Measurements from ENCODE around the gene DICER1. TPM values are rescaled to one million over a fixed set of nuclear protein-coding genes. Genes with fewer than 3 reads are reported as not detected.
A peak's percentile ranks its signal among the peaks of the same experiment; 100 is the strongest.

Gene DICER1
- total and polyA plus RNA-seq, 9 of the 15 experiments (the other 6 are each of a cell fraction or from before 2014, with no cell fraction given): 2.5 to 23.2 (median 12.4) TPM

GRCh38 chr14:95157327-95158189 lies at the start of gene DICER1 (continued):
- TF ChIP-seq NR2C1 (IDR thresholded peaks at IDR 0.05) (no peak), NR2C1 (tag; IDR thresholded peaks at IDR 0.05) (0 out of 2 replicates have a peak, but pooled peaks have one; percentile 17), ZFX (CRISPR knock-in tag; IDR thresholded peaks at IDR 0.05) (peak; percentile 97), CHD2 (IDR thresholded peaks at IDR 0.05; ENCODE audit: low read depth, low read length) (0 out of 2 replicates have a peak, but pooled peaks have one; percentile 28), HDAC3 (IDR thresholded peaks at IDR 0.05; ENCODE audit: borderline replicate concordance, partially characterized antibody) (peak; percentile 99), NFYB (IDR thresholded peaks at IDR 0.05; ENCODE audit: extremely low read depth, insufficient read length) (peak; percentile 51), POLR2A (conservative IDR thresholded peaks at IDR 0.05) (peak; percentile 68), PTBP1 (IDR thresholded peaks at IDR 0.05; ENCODE audit: low read depth, low read length) (peak; percentile 84; the same call in 1 of the 2 replicates), PHF21A (IDR thresholded peaks at IDR 0.05; ENCODE audit: borderline replicate concordance, low read depth) (no peak), MAZ (CRISPR knock-in tag; conservative IDR thresholded peaks at IDR 0.05 in 1 of 2, IDR thresholded peaks at IDR 0.05 in 1 of 2) (peak; percentile 97 to 98)
- TF ChIP-seq, protein P1, sequence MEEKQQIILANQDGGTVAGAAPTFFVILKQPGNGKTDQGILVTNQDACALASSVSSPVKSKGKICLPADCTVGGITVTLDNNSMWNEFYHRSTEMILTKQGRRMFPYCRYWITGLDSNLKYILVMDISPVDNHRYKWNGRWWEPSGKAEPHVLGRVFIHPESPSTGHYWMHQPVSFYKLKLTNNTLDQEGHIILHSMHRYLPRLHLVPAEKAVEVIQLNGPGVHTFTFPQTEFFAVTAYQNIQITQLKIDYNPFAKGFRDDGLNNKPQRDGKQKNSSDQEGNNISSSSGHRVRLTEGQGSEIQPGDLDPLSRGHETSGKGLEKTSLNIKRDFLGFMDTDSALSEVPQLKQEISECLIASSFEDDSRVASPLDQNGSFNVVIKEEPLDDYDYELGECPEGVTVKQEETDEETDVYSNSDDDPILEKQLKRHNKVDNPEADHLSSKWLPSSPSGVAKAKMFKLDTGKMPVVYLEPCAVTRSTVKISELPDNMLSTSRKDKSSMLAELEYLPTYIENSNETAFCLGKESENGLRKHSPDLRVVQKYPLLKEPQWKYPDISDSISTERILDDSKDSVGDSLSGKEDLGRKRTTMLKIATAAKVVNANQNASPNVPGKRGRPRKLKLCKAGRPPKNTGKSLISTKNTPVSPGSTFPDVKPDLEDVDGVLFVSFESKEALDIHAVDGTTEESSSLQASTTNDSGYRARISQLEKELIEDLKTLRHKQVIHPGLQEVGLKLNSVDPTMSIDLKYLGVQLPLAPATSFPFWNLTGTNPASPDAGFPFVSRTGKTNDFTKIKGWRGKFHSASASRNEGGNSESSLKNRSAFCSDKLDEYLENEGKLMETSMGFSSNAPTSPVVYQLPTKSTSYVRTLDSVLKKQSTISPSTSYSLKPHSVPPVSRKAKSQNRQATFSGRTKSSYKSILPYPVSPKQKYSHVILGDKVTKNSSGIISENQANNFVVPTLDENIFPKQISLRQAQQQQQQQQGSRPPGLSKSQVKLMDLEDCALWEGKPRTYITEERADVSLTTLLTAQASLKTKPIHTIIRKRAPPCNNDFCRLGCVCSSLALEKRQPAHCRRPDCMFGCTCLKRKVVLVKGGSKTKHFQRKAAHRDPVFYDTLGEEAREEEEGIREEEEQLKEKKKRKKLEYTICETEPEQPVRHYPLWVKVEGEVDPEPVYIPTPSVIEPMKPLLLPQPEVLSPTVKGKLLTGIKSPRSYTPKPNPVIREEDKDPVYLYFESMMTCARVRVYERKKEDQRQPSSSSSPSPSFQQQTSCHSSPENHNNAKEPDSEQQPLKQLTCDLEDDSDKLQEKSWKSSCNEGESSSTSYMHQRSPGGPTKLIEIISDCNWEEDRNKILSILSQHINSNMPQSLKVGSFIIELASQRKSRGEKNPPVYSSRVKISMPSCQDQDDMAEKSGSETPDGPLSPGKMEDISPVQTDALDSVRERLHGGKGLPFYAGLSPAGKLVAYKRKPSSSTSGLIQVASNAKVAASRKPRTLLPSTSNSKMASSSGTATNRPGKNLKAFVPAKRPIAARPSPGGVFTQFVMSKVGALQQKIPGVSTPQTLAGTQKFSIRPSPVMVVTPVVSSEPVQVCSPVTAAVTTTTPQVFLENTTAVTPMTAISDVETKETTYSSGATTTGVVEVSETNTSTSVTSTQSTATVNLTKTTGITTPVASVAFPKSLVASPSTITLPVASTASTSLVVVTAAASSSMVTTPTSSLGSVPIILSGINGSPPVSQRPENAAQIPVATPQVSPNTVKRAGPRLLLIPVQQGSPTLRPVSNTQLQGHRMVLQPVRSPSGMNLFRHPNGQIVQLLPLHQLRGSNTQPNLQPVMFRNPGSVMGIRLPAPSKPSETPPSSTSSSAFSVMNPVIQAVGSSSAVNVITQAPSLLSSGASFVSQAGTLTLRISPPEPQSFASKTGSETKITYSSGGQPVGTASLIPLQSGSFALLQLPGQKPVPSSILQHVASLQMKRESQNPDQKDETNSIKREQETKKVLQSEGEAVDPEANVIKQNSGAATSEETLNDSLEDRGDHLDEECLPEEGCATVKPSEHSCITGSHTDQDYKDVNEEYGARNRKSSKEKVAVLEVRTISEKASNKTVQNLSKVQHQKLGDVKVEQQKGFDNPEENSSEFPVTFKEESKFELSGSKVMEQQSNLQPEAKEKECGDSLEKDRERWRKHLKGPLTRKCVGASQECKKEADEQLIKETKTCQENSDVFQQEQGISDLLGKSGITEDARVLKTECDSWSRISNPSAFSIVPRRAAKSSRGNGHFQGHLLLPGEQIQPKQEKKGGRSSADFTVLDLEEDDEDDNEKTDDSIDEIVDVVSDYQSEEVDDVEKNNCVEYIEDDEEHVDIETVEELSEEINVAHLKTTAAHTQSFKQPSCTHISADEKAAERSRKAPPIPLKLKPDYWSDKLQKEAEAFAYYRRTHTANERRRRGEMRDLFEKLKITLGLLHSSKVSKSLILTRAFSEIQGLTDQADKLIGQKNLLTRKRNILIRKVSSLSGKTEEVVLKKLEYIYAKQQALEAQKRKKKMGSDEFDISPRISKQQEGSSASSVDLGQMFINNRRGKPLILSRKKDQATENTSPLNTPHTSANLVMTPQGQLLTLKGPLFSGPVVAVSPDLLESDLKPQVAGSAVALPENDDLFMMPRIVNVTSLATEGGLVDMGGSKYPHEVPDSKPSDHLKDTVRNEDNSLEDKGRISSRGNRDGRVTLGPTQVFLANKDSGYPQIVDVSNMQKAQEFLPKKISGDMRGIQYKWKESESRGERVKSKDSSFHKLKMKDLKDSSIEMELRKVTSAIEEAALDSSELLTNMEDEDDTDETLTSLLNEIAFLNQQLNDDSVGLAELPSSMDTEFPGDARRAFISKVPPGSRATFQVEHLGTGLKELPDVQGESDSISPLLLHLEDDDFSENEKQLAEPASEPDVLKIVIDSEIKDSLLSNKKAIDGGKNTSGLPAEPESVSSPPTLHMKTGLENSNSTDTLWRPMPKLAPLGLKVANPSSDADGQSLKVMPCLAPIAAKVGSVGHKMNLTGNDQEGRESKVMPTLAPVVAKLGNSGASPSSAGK (IDR thresholded peaks at IDR 0.05): peak; percentile 39; the same call in 1 of the 2 replicates
- TF ChIP-seq, protein P2, sequence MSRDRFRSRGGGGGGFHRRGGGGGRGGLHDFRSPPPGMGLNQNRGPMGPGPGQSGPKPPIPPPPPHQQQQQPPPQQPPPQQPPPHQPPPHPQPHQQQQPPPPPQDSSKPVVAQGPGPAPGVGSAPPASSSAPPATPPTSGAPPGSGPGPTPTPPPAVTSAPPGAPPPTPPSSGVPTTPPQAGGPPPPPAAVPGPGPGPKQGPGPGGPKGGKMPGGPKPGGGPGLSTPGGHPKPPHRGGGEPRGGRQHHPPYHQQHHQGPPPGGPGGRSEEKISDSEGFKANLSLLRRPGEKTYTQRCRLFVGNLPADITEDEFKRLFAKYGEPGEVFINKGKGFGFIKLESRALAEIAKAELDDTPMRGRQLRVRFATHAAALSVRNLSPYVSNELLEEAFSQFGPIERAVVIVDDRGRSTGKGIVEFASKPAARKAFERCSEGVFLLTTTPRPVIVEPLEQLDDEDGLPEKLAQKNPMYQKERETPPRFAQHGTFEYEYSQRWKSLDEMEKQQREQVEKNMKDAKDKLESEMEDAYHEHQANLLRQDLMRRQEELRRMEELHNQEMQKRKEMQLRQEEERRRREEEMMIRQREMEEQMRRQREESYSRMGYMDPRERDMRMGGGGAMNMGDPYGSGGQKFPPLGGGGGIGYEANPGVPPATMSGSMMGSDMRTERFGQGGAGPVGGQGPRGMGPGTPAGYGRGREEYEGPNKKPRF (IDR thresholded peaks at IDR 0.05; ENCODE audit: low read depth, low read length): peak; percentile 75

Data from K562 (cell line).